Panc1 (cell line): ENCODE data around the gene MNT. TPM values are rescaled to one million over a fixed set of nuclear protein-coding genes. Genes with fewer than 3 reads are reported as not detected.
A peak's percentile ranks its signal among the peaks of the same experiment; 100 is the strongest.

Experiments used
- ATAC-seq: fragments of 200-7000 bp; cut with Tn5 transposase; 2 replicates; pipeline ENCODE4 v1.9.1; 2020; ENCODE audit warnings: mild to moderate bottlenecking, moderate library complexity
- BruUV-seq: library from RNA; stranded (reverse); fragments of 400-500 nt; replicated peaks from 2 replicates; lab custom pipeline; 2021; lab: Mats Ljungman, UMichigan
- CTCF ChIA-PET: fragments of 300-600 bp; sonication (Branson Sonifier 250); formaldehyde crosslinking; loops from one replicate; lab custom pipeline; 2022; ENCODE audit warnings: antibody characterized with exemption; lab: Charles Lee
- POLR2A ChIA-PET: fragments of 300-600 bp; sonication (Branson Sonifier 250); formaldehyde crosslinking; loops from one replicate; lab custom pipeline; 2022; ENCODE audit warnings: antibody characterized with exemption; lab: Charles Lee
- DNase-seq: peaks from one replicate; pipeline ENCODE4 v3.0.0-alpha.2; 2010; ENCODE audit warnings: low read depth, low spot score
- H3K27ac ChIP-seq: 2 replicates; pipeline ENCODE4 v1.5.1; 2011; ENCODE audit warnings: mild to moderate bottlenecking, low read length, inconsistent platforms
- H3K27me3 ChIP-seq: fragments of 200-500 bp; sonication (Bioruptor generic); 2 replicates; pipeline ENCODE4 v1.6.0; 2014; ENCODE audit warnings: low read length, inconsistent platforms; ENCODE audit not compliant: control insufficient read depth, insufficient read depth
- H3K36me3 ChIP-seq: fragments of 200-500 bp; sonication (Bioruptor generic); 2 replicates; pipeline ENCODE4 v1.5.1; 2014; ENCODE audit warnings: inconsistent platforms, mild to moderate bottlenecking, low read length, moderate library complexity; ENCODE audit not compliant: control insufficient read depth, insufficient read depth
- H3K4me1 ChIP-seq: 2 replicates; pipeline ENCODE4 v1.5.1; 2011; ENCODE audit warnings: inconsistent platforms, mild to moderate bottlenecking, low read length, moderate library complexity; ENCODE audit not compliant: control insufficient read depth, insufficient read depth
- H3K4me3 ChIP-seq, 2 experiments: 2 replicates each; pipeline ENCODE4 v1.5.1; 2011 to 2012; ENCODE audit warnings: low read depth in 2 of 2, low read length in 2 of 2, mild to moderate bottlenecking in 2 of 2, inconsistent platforms in 1 of 2, moderate library complexity in 1 of 2
- H3K9me3 ChIP-seq: fragments of 200-500 bp; sonication (Bioruptor generic); 2 replicates; pipeline ENCODE4 v1.5.1; 2014; ENCODE audit warnings: low read depth, mild to moderate bottlenecking, inconsistent platforms, low read length, moderate library complexity; ENCODE audit not compliant: control insufficient read depth, insufficient read depth
- CTCF ChIP-seq: fragments of 450-650 bp; IDR thresholded peaks from 2 replicates; pipeline ENCODE4 v1.5.1; 2017; ENCODE audit warnings: mild to moderate bottlenecking
- POLR2AphosphoS5 ChIP-seq: IDR thresholded peaks from 2 replicates; pipeline ENCODE4 v1.6.1; 2012; ENCODE audit warnings: mild to moderate bottlenecking, low read depth, low read length, moderate library complexity
- SIN3A ChIP-seq: IDR thresholded peaks from 2 replicates; pipeline ENCODE4 v1.6.1; 2012; ENCODE audit warnings: low read depth, mild to moderate bottlenecking, low read length, moderate library complexity, borderline replicate concordance; ENCODE audit not compliant: insufficient read depth
- TCF7L2 ChIP-seq: IDR thresholded peaks from 2 replicates; pipeline ENCODE4 v1.6.1; 2011; ENCODE audit warnings: mild to moderate bottlenecking, low read depth, low read length, inconsistent platforms
- in situ Hi-C: cut with HindIII; loops from 2 replicates; pipeline ENCODE4 v1.10.0; 2016; ENCODE audit warnings: low sequenced_read_pairs, low pct_unique_long_range_greater_than_20kb
- intact Hi-C: fragments of 100-400 bp; cut with micrococcal nuclease; formaldehyde crosslinking; loops from one replicate; pipeline ENCODE4 v1.10.0; 2022; ENCODE audit not compliant: unreplicated experiment
- total RNA-seq: library from RNA; stranded (reverse); gene quantifications from one replicate; pipeline ENCODE4 v1.2.1, GENCODE V29; 2021; ENCODE audit not compliant: unreplicated experiment
- TF ChIP-seq, protein P1 (sequence below), 2 experiments: IDR thresholded peaks; 2 replicates each; pipeline ENCODE4 v1.6.1; 2011 to 2012; ENCODE audit warnings: low read depth in 2 of 2, control low read depth in 1 of 2, low read length in 1 of 2, mild to moderate bottlenecking in 1 of 2, moderate library complexity in 1 of 2; ENCODE audit not compliant: insufficient read depth in 1 of 2

MNT gene
- total RNA-seq, 1 experiment from 2014 or later, result 31.8 TPM

- CTCF ChIA-PET, result interaction anchor here (0.7 to 4.4 kb wide), 3 partner anchors 29 to 333 kb away, joined by 3 to 58 read pairs (median 3); no protein-coding TSS in a partner anchor
- H3K36me3 ChIP-seq, result no peaks in the 10 kb centered on the region
Measured at GRCh38 chr17:2383628-2384167, 17.2 kb downstream of the MNT start.

DNA sequence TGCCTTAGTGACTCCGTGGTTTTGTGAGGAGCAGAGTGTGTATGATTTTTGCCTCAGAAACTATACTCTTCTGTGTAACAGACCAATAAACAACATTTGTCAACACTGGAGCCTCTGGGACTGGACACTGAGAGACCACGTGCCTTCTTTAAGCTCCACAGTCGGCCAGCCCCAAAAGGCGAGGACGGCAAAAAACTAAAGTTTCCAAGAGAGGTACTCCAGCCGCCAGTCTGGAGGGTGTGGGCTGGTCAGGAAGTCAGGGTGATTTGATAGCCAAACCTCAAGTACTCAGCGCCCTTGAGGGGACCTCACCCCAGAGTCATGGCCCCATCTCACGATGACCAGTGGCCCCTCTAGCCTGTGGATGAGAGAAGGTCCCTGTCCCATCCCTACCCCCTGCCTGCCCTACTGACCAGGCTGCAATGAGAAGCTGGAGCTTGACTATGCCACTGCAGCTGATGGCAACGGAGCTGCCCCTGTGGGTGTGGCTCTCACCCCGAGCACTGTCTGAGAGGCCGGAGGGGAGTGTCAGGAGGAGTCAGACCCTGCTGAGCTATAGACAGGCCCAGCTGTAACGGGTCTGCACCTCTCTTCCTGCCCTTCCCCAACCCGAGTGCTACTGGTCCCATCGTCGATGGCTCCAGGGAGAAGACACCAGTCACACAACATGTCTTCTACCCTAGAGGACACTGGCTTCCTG, 19.8 kb downstream of the MNT start:
- CTCF ChIA-PET, result interaction anchor here (4.4 kb wide), 1 partner anchor 35 kb away, joined by 58 read pairs; no protein-coding TSS in a partner anchor
- BruUV-seq, result no TSS peak
- peaks cover 12% of the 10 kb centered on the region for H3K4me1 ChIP-seq

More at GRCh38 chr17:2383628-2384167, 17.2 kb downstream of the MNT start:
- TF ChIP-seq, protein P1, sequence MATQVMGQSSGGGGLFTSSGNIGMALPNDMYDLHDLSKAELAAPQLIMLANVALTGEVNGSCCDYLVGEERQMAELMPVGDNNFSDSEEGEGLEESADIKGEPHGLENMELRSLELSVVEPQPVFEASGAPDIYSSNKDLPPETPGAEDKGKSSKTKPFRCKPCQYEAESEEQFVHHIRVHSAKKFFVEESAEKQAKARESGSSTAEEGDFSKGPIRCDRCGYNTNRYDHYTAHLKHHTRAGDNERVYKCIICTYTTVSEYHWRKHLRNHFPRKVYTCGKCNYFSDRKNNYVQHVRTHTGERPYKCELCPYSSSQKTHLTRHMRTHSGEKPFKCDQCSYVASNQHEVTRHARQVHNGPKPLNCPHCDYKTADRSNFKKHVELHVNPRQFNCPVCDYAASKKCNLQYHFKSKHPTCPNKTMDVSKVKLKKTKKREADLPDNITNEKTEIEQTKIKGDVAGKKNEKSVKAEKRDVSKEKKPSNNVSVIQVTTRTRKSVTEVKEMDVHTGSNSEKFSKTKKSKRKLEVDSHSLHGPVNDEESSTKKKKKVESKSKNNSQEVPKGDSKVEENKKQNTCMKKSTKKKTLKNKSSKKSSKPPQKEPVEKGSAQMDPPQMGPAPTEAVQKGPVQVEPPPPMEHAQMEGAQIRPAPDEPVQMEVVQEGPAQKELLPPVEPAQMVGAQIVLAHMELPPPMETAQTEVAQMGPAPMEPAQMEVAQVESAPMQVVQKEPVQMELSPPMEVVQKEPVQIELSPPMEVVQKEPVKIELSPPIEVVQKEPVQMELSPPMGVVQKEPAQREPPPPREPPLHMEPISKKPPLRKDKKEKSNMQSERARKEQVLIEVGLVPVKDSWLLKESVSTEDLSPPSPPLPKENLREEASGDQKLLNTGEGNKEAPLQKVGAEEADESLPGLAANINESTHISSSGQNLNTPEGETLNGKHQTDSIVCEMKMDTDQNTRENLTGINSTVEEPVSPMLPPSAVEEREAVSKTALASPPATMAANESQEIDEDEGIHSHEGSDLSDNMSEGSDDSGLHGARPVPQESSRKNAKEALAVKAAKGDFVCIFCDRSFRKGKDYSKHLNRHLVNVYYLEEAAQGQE (IDR thresholded peaks at IDR 0.05; ENCODE audit: insufficient read depth in 1 of 2, low read depth in 2 of 2, low read length in 1 of 2), result no peak
- TF ChIP-seq SIN3A, result no peak
- TF ChIP-seq CTCF, result no peak
- no peak for TF ChIP-seq TCF7L2
- TF ChIP-seq POLR2AphosphoS5, result no peak
- in situ Hi-C loops (no loop called here), intact Hi-C loops (loop anchor here (1.0 kb wide), 1 partner anchor 33 kb away; no protein-coding TSS in a partner anchor)
- Histone ChIP-seq H3K4me1 (peaks cover 12% of the 10 kb centered on the region), H3K4me3 (no peak overlapping the region), H3K9me3 (no peaks in the 10 kb centered on the region), H3K27ac (0 out of 2 replicates have a peak overlapping the region, but pooled peaks have one; percentile 44), H3K27me3 (no peaks in the 10 kb centered on the region)
- no TSS peak for BruUV-seq
- ATAC-seq (no peak), DNase-seq (no peak)
- POLR2A ChIA-PET, result interaction anchor here (0.7 kb wide), 1 partner anchor 74 kb away, joined by 5 read pairs; no protein-coding TSS in a partner anchor

More for the DNA sequence above, 19.8 kb downstream of the MNT start:
- POLR2A ChIA-PET, result no interaction called here
- in situ Hi-C loops, result no loop called here
- ATAC-seq (no peak), DNase-seq (no peak)
- H3K4me3 ChIP-seq, result no peak overlapping the region
- H3K9me3 ChIP-seq, result no peaks in the 10 kb centered on the region
- no peaks in the 10 kb centered on the region for H3K36me3 ChIP-seq
- TF ChIP-seq CTCF (no peak), SIN3A (no peak), POLR2AphosphoS5 (no peak), TCF7L2 (no peak)
- TF ChIP-seq, protein P1 (IDR thresholded peaks at IDR 0.05; ENCODE audit: insufficient read depth in 1 of 2, low read depth in 2 of 2, low read length in 1 of 2), result no peak
- no peak overlapping the region for H3K27ac ChIP-seq
- no peaks in the 10 kb centered on the region for H3K27me3 ChIP-seq
- intact Hi-C loops, result no loop called here
